Measurements from ENCODE around the gene SLC38A2.

- TF ChIP-seq CTCF (conservative IDR thresholded peaks at IDR 0.05; ENCODE audit: low read length) (no peak), EZH2phosphoT487 (IDR thresholded peaks at IDR 0.05; ENCODE audit: borderline replicate concordance) (no peak)
Observed at GRCh38 chr12:46384451-46385309, 12.1 kb upstream of the SLC38A2 start.
